LoVo (cell line): ENCODE results near the gene KLF11.
"Not testable (repeated sequence)": the region's sequence is repeated elsewhere in the genome, so short reads cannot be mapped to it uniquely, and the experiment has no call there.

Experiments used
- DNase-seq: peaks from one replicate; pipeline ENCODE4 v3.0.0-alpha.2; 2016; ENCODE audit warnings: low spot score

KLF11 gene

GRCh38 chr2:10026940-10027569, 16.3 kb upstream of the KLF11 start:
- no peak for DNase-seq

DNA sequence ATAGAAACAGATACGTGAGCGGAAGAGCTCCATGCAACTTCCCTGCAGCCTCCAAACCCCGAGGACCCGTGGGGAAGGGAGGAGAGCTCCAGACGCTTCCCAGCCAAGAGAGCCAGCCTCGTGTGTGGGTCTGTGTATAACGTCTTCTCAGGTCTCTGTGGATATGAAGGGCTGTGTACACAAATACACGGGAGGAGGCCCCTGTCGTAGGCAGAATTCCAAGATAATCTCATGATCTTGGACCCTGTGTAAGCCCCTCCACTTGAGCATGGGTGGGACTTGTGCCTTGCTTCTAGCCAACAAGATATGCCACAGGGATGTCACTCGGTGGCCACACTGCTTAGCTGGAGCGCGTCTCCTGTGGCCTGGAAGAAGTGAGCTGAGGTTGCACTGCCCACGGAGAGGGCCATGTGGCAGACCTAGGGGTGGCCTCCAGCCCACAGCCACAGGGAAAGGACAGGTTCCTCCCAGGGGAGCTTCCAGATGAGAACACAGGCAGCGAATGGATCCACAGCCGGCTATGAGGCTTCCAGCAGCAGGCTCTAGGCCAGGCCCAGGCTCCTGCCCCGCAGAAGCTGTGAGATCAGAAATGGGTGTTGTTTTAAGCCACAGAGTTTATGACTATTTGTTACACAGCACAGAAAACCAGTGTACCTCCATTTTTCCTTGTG, 15.6 kb upstream of the KLF11 start:
- no peak for DNase-seq

GRCh38 chr2:10028407-10028987, 14.9 kb upstream of the KLF11 start:
- no peak for DNase-seq

- DNase-seq = no peak
Observed at GRCh38 chr2:10028988-10029874, 14.1 kb upstream of the KLF11 start.

- no peak for DNase-seq
Observed at GRCh38 chr2:10029875-10030223, 13.5 kb upstream of the KLF11 start.

- DNase-seq = no peak
Observed at GRCh38 chr2:10030311-10030736, 13.0 kb upstream of the KLF11 start.

- DNase-seq = not testable (repeated sequence)
Observed at GRCh38 chr2:10030798-10031197, 12.6 kb upstream of the KLF11 start.

DNA sequence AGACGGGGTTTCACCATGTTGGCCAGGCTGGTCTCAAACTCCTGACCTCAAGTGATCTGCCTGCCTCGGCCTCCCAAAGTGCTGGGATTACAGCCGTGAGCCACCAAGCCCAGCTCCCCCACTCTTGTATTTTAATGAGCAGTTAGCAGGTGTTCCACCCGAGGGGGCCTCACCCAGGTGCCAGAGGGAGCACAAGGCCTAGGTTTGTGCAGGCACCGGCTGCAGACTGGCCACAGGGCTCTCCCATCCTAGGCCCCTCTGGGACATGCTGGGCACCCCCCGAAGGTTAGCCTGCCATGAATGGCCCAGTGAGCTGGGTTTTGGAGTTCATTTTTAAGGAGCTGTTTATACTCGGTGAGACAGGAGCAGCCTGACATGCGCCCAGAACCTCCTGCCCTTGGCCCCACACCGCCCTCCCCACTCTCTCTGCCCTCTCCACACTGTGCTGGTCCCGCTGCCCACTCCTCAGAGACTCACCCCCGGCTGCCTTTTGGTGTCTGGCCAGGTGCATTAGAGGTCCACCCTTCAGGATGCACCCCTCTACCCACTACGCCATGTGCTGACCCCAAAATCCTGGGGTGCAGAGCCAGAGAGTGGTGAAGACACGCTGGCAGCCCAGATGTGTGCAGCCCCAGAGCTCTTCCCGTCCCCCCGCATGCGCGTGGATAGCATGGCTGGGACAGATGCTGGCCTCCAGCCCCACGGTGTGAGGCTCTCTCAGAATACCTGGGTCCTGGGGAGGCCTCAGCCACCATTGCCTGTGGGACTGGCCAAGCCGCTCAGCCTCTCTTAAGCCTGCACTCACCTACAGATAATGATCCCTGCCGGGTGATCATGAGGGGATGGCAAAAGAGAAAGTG, 11.2 kb upstream of the KLF11 start:
- no peak for DNase-seq

GRCh38 chr2:10032746-10033105, 10.6 kb upstream of the KLF11 start:
- no peak for DNase-seq

- DNase-seq = no peak
Observed at GRCh38 chr2:10033251-10034006, 9.9 kb upstream of the KLF11 start.

GRCh38 chr2:10034333-10035052, 8.9 kb upstream of the KLF11 start:
- DNase-seq = no peak

DNA sequence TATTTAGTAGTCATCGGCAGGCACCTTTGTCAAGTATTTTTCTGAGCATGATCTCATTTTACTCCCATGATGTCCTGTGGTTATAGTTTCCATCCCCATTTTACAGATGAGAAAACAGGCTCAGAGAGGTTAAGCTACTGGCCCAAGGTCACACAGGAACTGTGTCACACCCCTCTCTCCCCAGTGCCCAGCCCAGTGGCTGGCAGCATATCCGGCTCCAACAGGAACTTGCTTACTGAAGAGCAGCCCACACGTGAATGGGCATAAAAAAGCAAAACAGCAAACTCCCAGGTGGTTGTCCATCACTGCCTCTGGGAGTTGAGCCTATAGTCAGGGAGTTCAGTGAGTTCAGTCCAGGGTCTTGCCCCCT, 8.3 kb upstream of the KLF11 start:
- DNase-seq = no peak

DNA sequence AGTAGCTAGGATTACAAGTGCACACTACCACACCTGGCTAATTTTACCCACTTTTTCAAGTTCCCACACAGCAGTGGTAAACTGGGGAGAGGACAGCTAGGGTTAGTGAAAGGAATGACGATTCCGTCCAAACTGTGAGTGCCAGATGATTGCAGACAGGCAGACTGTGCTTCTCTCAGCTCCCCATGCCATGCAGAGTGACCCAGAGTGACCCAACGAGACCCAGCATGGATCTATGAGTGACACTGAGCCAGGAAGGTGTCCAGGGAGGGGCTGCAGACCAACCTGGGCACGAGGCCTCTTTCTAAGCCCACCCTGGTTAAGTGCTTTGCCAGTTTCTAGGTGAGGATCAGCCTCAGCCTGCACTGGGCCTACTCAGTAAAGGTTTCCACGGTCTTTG, 7.7 kb upstream of the KLF11 start:
- no peak for DNase-seq

DNA sequence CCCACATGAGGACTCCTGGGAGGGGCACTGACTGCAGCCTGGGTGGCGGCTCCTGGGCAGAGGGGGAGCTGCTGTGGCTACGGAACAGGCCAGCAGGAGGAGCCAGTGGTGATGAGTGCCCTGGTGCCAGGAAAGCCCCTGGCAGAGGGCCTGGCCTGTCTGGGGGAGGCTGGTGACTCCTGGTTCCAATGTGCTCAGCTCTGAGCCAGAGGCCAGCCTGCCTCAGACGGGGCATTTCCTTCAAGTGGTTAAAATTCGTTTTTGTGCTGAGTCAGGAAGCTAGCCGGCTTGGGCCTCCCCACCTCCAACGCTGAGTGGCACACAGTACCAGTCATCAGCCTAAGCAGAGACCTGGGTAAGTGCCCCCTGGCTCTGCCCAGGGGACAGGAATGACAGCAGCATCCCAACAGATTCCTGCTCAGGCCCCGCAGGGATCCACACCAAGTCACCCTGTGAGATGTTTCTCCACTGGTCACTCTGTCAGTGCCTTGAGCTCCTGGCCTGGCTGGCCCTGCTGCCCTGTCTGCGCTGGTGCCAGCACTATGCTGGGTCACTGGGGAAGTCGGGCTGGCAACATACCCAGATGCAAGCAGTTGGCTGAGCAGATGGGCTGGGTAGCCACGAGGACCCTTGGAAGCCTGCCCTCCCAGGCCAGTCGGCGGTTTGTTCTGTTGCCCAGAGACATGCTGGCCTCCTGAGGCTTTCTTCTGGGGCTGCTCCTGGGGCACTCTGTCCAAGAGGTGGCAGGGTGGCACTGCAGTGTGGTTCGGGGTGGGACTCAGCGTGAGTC, 7.1 kb upstream of the KLF11 start:
- DNase-seq = no peak

- DNase-seq = no peak
Observed at GRCh38 chr2:10038123-10038522, 5.2 kb upstream of the KLF11 start.

GRCh38 chr2:10038716-10039115, 4.6 kb upstream of the KLF11 start:
- DNase-seq = no peak

- DNase-seq = no peak
Observed at GRCh38 chr2:10039658-10040410, 3.5 kb upstream of the KLF11 start.

- no peak for DNase-seq
Observed at GRCh38 chr2:10041711-10042110, 1.6 kb upstream of the KLF11 start.
